PC-9 (cell line): ENCODE data around the gene STK32B.

Experiments used
- EZH2 ChIP-seq: fragments of 200-600 bp; sonication (generic); IDR thresholded peaks from 2 replicates; pipeline ENCODE4 v1.8.0; 2017; ENCODE audit warnings: antibody characterized with exemption, low read depth
- TF ChIP-seq, protein P1 (sequence below): fragments of 200-600 bp; sonication (generic); conservative IDR thresholded peaks from 2 replicates; pipeline ENCODE4 v1.6.1; 2017; ENCODE audit warnings: mixed run types, antibody characterized with exemption, mild to moderate bottlenecking, moderate library complexity

DNA sequence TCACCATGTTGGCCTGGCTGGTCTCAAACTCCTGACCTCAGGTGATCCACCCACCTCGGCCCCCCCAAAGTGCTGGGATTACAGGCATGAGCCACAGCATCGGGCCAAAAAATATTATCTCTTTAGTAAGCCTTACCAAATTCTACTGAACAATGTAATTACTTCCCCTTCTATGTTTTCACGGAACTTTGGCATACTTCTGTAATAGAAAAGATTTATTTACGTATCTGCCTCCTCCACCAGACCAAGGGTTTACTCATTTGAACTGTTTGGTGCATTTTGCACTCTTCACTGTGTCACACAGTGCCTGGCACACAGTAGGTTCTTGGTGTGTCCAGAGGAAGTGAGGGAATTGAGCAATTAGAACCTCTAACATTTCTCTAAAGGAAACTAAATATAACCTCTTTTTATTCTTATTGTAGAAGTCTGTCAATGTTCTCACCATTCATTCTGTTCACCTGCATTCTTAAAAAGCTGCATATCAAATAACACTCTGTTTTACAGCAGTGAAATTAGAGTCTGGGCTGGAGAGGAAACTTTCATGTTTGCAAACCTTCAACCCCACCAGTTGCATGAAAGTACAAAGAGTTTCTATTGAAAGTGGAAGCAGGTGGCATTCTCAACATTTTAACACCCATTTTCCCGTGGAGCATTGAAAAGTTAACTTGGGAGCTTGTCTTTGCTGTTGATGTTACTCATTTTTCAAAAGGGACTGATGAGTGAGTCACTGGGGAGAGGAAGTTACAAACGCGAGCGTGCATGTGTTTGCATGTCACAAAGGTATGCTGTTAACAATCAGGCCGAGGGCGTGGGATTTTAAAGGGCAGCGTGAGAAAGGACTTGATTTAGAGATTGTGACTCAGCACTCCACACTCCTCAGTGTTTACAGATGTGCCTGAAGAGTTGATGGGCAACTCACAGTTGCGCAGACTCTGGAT lies 314.1 kb downstream of the STK32B start:
- TF ChIP-seq EZH2: no peak
- TF ChIP-seq, protein P1, sequence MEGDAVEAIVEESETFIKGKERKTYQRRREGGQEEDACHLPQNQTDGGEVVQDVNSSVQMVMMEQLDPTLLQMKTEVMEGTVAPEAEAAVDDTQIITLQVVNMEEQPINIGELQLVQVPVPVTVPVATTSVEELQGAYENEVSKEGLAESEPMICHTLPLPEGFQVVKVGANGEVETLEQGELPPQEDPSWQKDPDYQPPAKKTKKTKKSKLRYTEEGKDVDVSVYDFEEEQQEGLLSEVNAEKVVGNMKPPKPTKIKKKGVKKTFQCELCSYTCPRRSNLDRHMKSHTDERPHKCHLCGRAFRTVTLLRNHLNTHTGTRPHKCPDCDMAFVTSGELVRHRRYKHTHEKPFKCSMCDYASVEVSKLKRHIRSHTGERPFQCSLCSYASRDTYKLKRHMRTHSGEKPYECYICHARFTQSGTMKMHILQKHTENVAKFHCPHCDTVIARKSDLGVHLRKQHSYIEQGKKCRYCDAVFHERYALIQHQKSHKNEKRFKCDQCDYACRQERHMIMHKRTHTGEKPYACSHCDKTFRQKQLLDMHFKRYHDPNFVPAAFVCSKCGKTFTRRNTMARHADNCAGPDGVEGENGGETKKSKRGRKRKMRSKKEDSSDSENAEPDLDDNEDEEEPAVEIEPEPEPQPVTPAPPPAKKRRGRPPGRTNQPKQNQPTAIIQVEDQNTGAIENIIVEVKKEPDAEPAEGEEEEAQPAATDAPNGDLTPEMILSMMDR: no peak
